BLaER1 (cell line): ENCODE measurements around the gene OSBPL6.

Experiments used
- H3K27ac ChIP-seq: shearing (Covaris generic); formaldehyde crosslinking; 2 replicates; pipeline ENCODE4 v1.8.1; 2022
- H3K27me3 ChIP-seq: shearing (Covaris generic); formaldehyde crosslinking; 2 replicates; pipeline ENCODE4 v1.8.1; 2022
- H3K36me3 ChIP-seq: shearing (Covaris generic); formaldehyde crosslinking; 2 replicates; pipeline ENCODE4 v1.8.1; 2022
- H3K4me1 ChIP-seq: shearing (Covaris generic); formaldehyde crosslinking; 2 replicates; pipeline ENCODE4 v1.8.1; 2022
- H3K4me2 ChIP-seq: shearing (Covaris generic); formaldehyde crosslinking; 2 replicates; pipeline ENCODE4 v1.8.1; 2022
- H3K4me3 ChIP-seq: shearing (Covaris generic); formaldehyde crosslinking; 2 replicates; pipeline ENCODE4 v1.8.1; 2022
- H3K9ac ChIP-seq: shearing (Covaris generic); formaldehyde crosslinking; 2 replicates; pipeline ENCODE4 v1.8.1; 2022
- H3K9me3 ChIP-seq: shearing (Covaris generic); formaldehyde crosslinking; 2 replicates; pipeline ENCODE4 v1.8.1; 2022
- H4K20me1 ChIP-seq: shearing (Covaris generic); formaldehyde crosslinking; 2 replicates; pipeline ENCODE4 v1.8.1; 2022
- Cebpa-rat ChIP-seq: shearing (Covaris generic); IDR thresholded peaks from 2 replicates; pipeline ENCODE4 v1.8.1; 2022

OSBPL6 gene

DNA sequence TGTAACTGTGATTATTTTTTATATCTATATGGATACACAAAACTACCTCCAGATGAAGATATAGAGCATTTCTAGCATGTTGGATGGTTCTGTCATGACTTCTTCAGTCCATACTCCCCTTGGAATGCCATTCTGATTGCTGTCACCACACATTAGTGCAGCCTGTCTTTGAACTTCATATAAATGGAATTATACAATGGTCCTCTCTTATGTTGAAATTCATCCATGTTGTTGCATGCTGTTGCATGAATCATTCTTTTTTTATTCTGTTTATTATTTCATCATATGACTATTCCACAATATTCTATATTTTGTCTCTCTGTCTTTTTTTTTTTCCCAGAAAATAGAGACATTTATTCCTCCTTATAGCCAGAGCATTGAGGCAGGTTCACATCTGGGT lies 74.1 kb downstream of the OSBPL6 start:
- TF ChIP-seq Cebpa-rat, result no peak
- H3K9ac ChIP-seq, result no peak overlapping the region
- no peak overlapping the region for H3K27ac ChIP-seq
- no peak overlapping the region for H3K4me2 ChIP-seq
- H4K20me1 ChIP-seq, result no peaks in the 10 kb centered on the region
- no peaks in the 10 kb centered on the region for H3K4me1 ChIP-seq
- no peaks in the 10 kb centered on the region for H3K27me3 ChIP-seq
- no peaks in the 10 kb centered on the region for H3K36me3 ChIP-seq
- no peak overlapping the region for H3K4me3 ChIP-seq
- H3K9me3 ChIP-seq, result no peaks in the 10 kb centered on the region

DNA sequence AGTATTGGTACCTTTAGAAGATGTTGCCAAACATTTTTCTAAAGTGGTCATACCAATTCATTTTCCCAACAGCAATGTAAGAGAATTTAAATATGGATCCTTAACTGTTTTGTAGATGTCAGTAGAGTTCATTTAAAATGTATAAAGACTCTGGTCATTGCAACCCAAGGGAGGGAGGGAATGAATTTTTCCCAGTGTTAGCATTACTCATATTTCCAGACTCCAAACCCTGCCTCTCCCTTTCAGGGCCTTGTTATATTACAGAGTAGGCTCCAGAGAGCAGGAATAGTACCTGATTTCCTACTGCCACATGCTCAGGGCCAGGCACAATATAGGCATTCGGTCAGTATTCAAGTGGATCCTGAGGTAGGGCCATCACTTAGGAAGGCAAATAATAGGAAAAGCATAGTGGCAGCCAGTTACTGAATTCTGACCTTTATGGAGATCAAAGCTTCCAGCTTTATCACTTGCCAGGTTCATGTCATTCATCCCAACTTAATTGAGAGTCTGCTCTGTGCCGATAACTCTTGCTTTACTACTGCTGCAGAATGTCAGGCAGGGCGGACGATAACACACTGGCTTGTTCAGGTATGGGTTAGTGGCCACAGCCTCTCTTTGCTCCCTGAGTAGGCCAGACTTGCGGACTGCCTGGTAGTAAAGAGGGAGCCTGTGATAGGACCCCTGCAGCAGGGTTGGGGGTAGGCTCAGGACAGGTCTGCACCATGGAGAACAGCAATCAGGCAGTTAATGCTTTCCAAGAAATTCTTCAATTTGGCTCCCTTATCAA lies 75.3 kb downstream of the OSBPL6 start:
- no peaks in the 10 kb centered on the region for H3K4me1 ChIP-seq
- H3K4me2 ChIP-seq, result no peak overlapping the region
- H3K27me3 ChIP-seq, result no peaks in the 10 kb centered on the region
- H3K4me3 ChIP-seq, result no peak overlapping the region
- no peak overlapping the region for H3K27ac ChIP-seq
- H3K9me3 ChIP-seq, result no peaks in the 10 kb centered on the region
- no peak for TF ChIP-seq Cebpa-rat
- no peak overlapping the region for H3K9ac ChIP-seq
- H4K20me1 ChIP-seq, result no peaks in the 10 kb centered on the region
- H3K36me3 ChIP-seq, result no peaks in the 10 kb centered on the region

- no peak for TF ChIP-seq Cebpa-rat
- Histone ChIP-seq H3K4me2 (no peak overlapping the region), H3K36me3 (no peaks in the 10 kb centered on the region), H3K27ac (no peak overlapping the region), H3K4me1 (no peaks in the 10 kb centered on the region), H3K9ac (no peak overlapping the region), H3K27me3 (no peaks in the 10 kb centered on the region), H3K9me3 (no peaks in the 10 kb centered on the region), H3K4me3 (no peak overlapping the region), H4K20me1 (no peaks in the 10 kb centered on the region)
These were observed 76.0 kb downstream of the OSBPL6 start for GRCh38 chr2:178270338-178270737.

GRCh38 chr2:178271094-178271493 lies 76.8 kb downstream of the OSBPL6 start:
- Histone ChIP-seq H3K4me1 (no peaks in the 10 kb centered on the region), H3K4me3 (no peak overlapping the region), H3K27me3 (no peaks in the 10 kb centered on the region), H3K9ac (no peak overlapping the region), H4K20me1 (no peaks in the 10 kb centered on the region), H3K27ac (no peak overlapping the region), H3K36me3 (no peaks in the 10 kb centered on the region), H3K9me3 (no peaks in the 10 kb centered on the region), H3K4me2 (no peak overlapping the region)
- no peak for TF ChIP-seq Cebpa-rat

DNA sequence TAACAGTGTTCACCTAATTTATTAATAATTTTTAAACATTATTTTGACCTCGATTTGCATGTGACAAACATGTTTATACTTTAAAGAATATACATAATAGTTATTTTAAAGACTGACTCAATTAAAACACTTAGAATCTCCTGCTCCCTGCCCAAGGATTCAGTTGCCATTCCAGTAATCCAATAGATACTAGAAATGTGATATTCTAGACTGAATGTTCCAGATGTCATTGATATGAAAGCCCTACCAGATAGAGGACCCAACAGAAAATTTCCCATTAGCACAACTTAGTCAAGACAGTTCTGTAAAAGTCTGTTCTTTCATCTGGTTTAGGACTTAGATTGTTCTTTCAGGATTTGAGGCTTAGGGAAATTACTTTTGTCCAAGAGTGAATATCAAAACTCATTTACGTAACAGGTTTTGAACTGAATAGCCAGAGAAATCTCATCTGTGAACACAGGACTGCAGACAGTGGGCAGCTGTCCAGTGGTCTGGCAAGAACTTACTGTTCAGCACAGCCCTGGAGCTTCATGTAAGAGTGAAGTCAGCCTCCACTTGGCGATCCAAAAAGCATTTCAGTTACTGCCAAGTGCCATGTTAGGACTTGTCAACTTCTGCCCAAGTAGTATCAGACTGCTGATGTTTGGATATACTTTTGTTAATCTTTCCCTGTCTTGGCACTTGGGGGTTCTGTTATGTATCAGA lies 77.5 kb downstream of the OSBPL6 start:
- Histone ChIP-seq H3K36me3 (no peaks in the 10 kb centered on the region), H3K9me3 (no peaks in the 10 kb centered on the region), H3K27me3 (no peaks in the 10 kb centered on the region), H3K4me2 (no peak overlapping the region), H3K9ac (no peak overlapping the region), H3K4me3 (no peak overlapping the region), H3K4me1 (no peaks in the 10 kb centered on the region), H3K27ac (no peak overlapping the region), H4K20me1 (no peaks in the 10 kb centered on the region)
- TF ChIP-seq Cebpa-rat, result no peak

- H3K36me3 ChIP-seq, result no peaks in the 10 kb centered on the region
These were observed 79.6 kb downstream of the OSBPL6 start for GRCh38 chr2:178273787-178274360.

DNA sequence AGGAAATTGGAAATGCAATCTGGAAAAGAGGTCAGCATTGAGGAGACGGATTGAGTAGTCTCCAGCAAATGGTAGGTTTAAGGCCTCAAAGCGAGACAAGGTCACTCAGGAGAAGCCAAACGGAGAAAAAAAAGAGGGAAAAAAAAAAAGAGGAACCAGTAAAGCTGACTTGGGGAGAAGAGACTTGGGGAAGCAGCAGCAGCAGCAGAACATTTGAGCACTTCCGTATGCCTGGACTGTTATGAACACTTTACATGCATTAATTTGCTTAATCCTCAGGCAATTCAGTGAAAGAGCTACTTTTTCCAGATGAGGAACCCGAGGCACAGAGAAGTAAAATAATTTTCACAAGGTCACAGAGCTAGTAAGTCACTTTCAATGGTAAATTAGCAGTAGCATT lies 81.3 kb downstream of the OSBPL6 start:
- no peak overlapping the region for H3K27ac ChIP-seq

More at GRCh38 chr2:178273787-178274360, 79.6 kb downstream of the OSBPL6 start:
- Histone ChIP-seq H3K9me3 (no peaks in the 10 kb centered on the region), H3K4me1 (no peaks in the 10 kb centered on the region), H3K4me3 (no peak overlapping the region), H3K27ac (no peak overlapping the region), H3K9ac (no peak overlapping the region), H4K20me1 (no peaks in the 10 kb centered on the region), H3K27me3 (no peaks in the 10 kb centered on the region), H3K4me2 (no peak overlapping the region)
- TF ChIP-seq Cebpa-rat, result no peak

DNA sequence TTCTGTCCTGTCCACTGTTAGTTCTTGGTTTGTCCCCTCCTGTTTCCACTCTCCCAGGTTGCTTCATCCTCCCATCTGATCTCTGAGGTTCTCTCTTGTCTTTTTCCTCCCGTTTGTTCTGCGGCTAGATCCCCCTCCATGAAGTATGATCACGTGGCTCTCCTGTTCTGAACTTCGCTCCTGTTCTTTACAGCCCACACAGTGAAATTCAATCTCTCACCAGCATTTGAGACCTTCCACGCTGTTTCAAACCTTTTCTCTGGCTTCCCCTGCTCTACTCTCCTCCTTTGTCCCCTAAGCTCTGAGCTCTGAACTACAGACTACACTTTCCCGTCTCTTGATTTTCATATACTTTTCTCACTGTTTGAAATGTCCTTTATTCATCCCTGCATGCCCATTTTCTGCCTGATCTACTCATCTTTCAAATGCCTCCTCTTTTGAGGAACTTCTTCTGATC lies 83.5 kb downstream of the OSBPL6 start:
- H3K27me3 ChIP-seq, result no peaks in the 10 kb centered on the region
- H3K36me3 ChIP-seq, result no peaks in the 10 kb centered on the region
- H3K27ac ChIP-seq, result no peak overlapping the region
- no peak overlapping the region for H3K4me3 ChIP-seq
- no peak overlapping the region for H3K9ac ChIP-seq
- H3K4me1 ChIP-seq, result no peaks in the 10 kb centered on the region
- no peak for TF ChIP-seq Cebpa-rat
- H3K4me2 ChIP-seq, result no peak overlapping the region
- no peaks in the 10 kb centered on the region for H4K20me1 ChIP-seq
- no peaks in the 10 kb centered on the region for H3K9me3 ChIP-seq

More for the DNA sequence above, 81.3 kb downstream of the OSBPL6 start:
- no peak overlapping the region for H3K4me2 ChIP-seq
- H3K9me3 ChIP-seq, result no peaks in the 10 kb centered on the region
- H3K4me3 ChIP-seq, result no peak overlapping the region
- H4K20me1 ChIP-seq, result no peaks in the 10 kb centered on the region
- H3K9ac ChIP-seq, result no peak overlapping the region
- no peaks in the 10 kb centered on the region for H3K27me3 ChIP-seq
- no peaks in the 10 kb centered on the region for H3K36me3 ChIP-seq
- TF ChIP-seq Cebpa-rat, result no peak
- no peaks in the 10 kb centered on the region for H3K4me1 ChIP-seq

- no peaks in the 10 kb centered on the region for H4K20me1 ChIP-seq
- no peaks in the 10 kb centered on the region for H3K36me3 ChIP-seq
- H3K27ac ChIP-seq, result no peak overlapping the region
- no peak for TF ChIP-seq Cebpa-rat
- H3K9me3 ChIP-seq, result no peaks in the 10 kb centered on the region
- H3K4me1 ChIP-seq, result no peaks in the 10 kb centered on the region
- H3K27me3 ChIP-seq, result no peaks in the 10 kb centered on the region
- no peak overlapping the region for H3K9ac ChIP-seq
- H3K4me2 ChIP-seq, result no peak overlapping the region
- H3K4me3 ChIP-seq, result no peak overlapping the region
These were observed 84.8 kb downstream of the OSBPL6 start for GRCh38 chr2:178279142-178279541.

- Histone ChIP-seq H3K4me1 (no peaks in the 10 kb centered on the region), H3K4me3 (no peak overlapping the region), H3K27me3 (no peaks in the 10 kb centered on the region), H3K36me3 (no peaks in the 10 kb centered on the region), H3K9me3 (no peaks in the 10 kb centered on the region), H3K4me2 (no peak overlapping the region), H4K20me1 (no peaks in the 10 kb centered on the region), H3K9ac (no peak overlapping the region), H3K27ac (no peak overlapping the region)
- no peak for TF ChIP-seq Cebpa-rat
These were observed 85.3 kb downstream of the OSBPL6 start for GRCh38 chr2:178279636-178280035.
